ENCODE measurements around the gene EXOC6B.

The EXOC6B gene

GRCh38 chr2:72828840-72829507 is 3.1 kb upstream of the EXOC6B start:
- no peak for DNase-seq

GRCh38 chr2:72827966-72828646 is 2.3 kb upstream of the EXOC6B start:
- no peak for DNase-seq

DNA sequence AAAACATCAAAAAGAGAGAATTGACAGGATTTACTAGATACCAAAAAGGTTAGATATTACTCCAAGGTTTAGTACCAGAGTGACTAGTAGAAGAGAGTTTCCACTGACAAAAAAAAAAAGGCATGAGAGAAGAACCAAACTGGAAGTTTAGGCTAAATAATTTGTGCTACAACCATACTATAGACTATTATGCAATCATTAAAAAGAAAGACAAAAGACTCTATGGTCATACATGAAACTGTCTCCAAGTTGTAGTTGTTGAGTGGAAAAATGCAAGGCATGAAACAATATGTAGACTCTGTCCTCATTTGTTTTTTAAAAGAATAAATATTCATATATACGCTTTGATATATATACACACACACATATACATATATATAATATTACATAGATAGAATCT is 1.7 kb upstream of the EXOC6B start:
- DNase-seq, result no peak

DNA sequence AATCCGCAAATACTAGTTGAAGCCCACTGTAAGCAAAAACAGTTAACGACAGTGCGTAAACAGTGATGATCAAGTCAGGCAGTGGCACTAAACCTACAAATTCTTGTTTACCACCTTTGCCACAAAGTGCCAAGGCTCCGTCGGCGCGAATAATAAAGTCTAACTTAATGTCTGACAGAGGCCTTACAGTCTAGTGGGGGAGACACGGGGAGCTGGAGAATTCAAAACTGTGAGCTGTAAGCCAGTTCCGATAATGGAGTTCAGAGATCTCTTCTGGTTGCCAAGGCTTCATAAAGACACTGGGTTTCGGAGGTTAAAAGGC is 284 bp upstream of the EXOC6B start:
- DNase-seq, result no peak

DNA sequence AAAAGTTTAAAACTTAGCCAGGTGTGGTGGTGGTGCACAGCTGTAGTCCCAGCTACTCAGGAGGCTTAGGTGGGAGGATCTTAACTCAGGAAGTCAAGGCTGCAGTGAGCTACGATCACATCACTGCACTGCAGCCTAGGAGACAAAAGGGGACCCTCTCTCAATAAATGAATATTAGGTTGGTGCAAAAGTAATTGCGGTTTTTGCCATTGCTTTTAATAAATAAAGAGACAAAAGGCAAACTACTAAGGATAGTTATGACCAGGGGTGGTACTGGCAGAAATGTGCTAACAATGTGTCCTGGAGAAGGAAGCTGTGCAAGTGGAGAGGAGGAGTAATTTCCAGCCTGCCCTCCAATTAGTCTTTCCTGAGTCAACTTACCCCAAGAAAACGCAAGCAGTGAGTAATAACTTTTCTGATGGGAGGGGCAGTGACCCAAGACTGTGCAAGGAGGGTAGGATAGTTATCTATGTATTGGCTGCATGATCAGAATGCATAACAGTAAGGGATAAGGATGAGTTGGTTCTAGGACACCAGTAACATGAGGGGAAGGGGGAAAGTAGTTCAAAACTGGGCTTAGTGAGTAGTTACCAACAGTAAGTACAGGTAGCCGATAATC is 1.5 kb downstream of the EXOC6B start:
- peak; percentile 28 to 58 (median 51) for DNase-seq

- DNase-seq, result no peak
Observed at GRCh38 chr2:72822794-72823193, 3.0 kb downstream of the EXOC6B start.

GRCh38 chr2:72821983-72822382 is 3.9 kb downstream of the EXOC6B start:
- no peak for DNase-seq

- no peak for DNase-seq
Observed at GRCh38 chr2:72821118-72821517, 4.7 kb downstream of the EXOC6B start.

- no peak for DNase-seq
Observed at GRCh38 chr2:72819501-72819900, 6.3 kb downstream of the EXOC6B start.

GRCh38 chr2:72815655-72816278 is 10.1 kb downstream of the EXOC6B start:
- no peak for DNase-seq

DNA sequence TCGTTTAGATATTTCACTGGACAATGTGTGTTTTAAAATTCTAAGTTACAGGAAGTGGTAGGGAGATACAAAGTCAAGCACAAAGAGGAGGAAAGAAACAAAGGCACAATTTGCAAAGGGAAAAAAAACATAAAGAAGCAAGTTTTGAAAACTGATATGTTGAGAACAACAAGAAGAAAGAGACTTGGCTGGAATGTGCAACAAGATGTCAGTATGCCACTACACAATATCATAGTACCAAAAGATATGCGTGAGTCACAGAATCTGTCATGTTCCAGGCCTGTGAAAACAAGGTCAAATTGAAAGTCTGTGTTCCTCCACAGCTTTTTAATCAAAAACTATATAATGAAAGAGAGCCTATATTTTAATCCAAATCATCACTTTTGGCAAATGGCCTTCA is 12.0 kb downstream of the EXOC6B start:
- DNase-seq, result no peak

DNA sequence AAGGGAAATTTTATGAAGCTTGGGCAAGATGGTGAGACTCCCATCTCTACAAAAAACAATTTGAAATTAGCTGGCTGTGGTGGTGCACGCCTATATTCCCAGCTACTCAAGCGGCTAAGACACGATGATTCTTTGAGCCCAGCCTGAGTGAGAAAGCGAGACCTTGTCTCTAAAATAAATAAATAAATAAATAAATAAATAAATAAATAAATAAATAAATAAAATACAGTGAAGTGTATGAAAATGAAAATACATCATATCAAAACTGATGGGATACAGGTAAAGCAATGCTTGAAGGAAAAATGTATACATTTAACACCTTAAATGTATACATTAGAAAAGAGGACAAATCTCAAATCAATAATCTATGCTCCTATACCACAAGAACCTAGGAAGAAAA is 15.7 kb downstream of the EXOC6B start:
- DNase-seq, result no peak

DNA sequence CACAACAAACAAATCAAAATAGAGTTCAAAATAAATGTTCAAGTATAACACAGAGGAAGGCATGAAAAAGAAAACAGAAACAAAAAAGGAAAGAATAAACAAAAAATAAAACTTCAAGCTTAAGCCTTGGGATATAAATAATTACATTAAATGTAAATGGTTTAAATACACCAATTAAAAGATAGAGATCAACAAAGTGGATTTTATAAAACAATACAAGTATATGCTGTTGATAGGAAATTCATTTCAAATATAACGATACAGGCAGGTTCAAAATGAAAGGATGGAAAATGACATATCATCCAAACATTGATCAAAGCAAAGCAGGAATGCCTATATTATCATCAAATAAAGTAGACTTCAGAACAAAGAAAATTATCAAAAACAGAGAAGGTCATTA is 16.7 kb downstream of the EXOC6B start:
- DNase-seq, result no peak

- no peak for DNase-seq
Observed at GRCh38 chr2:72806280-72806945, 19.4 kb downstream of the EXOC6B start.

DNA sequence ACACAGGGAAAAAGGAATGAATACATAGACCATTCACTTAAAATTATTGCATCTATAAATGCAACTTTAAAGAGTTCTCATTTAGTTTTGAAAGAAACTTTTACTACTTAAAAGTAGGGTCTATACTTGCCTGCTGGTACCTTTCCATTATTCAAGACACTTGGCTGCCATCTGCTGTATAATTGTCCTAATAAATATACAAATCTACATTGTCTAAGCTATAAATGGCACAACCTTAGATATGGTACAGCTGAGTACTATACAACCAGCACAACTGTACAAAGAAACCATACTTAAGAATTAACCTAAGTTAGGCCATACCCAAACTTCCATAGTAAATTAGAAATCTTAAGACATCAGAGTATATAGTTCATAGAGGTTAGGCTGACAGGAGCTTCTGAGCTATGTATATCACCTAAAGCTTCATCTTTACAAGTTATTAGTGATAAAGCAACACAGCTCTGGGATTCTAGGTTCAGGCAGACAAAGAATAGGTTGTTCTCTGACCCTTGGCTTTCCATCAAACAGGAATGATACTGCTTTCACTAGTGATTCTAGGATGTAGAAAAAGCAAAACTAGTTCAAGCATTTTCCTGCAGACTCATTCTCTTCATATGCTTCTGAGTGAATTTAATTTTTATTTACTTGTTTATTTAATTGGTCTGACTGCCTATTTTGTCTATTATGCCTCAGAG is 22.1 kb downstream of the EXOC6B start:
- DNase-seq, result no peak

GRCh38 chr2:72803151-72803550 is 22.7 kb downstream of the EXOC6B start:
- peak in 1 of 3 donors; percentile 22 for DNase-seq

- no peak for DNase-seq
Observed at GRCh38 chr2:72800492-72800891, 25.3 kb downstream of the EXOC6B start.

- DNase-seq, result peak in 2 of 3 donors; percentile 39 to 44
Observed at GRCh38 chr2:72797740-72798139, 28.1 kb downstream of the EXOC6B start.

- DNase-seq, result no peak
Observed at GRCh38 chr2:72796766-72797165, 29.1 kb downstream of the EXOC6B start.

- DNase-seq, result peak in 1 of 3 donors; percentile 7
Observed at GRCh38 chr2:72794572-72794971, 31.3 kb downstream of the EXOC6B start.

DNA sequence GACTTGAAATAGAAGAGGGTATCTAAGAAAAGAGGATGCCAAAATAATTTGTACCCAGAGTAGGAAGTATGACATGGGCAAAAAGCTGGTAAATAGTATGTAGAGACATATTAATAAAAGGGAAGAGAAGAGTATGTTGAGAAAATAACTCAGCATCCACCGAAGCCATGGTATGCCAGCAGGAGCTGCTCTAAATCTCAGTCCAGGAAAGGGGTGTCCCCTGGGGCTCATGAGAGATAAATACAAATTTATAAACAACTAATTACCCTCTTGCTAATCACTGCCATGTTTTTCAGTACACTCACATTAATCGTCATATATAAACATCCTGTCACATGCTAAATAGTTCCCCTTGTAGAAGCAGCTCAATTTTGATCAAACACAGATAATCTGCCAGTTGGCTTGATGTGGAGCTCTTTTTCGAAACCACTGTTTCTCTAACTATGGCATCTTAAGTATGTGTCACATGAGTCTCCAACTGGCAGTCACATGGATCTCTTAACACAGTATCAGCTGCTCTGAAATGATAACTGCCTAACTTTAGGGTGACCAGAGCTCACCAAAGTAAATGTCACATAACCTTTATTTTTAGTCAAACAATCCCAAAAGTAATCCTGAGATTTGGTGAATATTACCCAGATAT is 31.9 kb downstream of the EXOC6B start:
- DNase-seq, result no peak

- no peak for DNase-seq
Observed at GRCh38 chr2:72789241-72789640, 36.6 kb downstream of the EXOC6B start.
